PC-9 (cell line): ENCODE results near the gene MAOA. TPM values are rescaled to one million over a fixed set of nuclear protein-coding genes. Genes with fewer than 3 reads are reported as not detected.

Experiments
- BruUV-seq: library from RNA; stranded (reverse); fragments of 400-500 nt; replicated peaks from 2 replicates; lab custom pipeline; 2021; lab: Mats Ljungman, UMichigan
- CTCF ChIA-PET: fragments of 300-600 bp; sonication (Branson Sonifier 250); formaldehyde crosslinking; loops from one replicate; lab custom pipeline; 2022; ENCODE audit warnings: antibody characterized with exemption; lab: Charles Lee
- POLR2A ChIA-PET: fragments of 300-600 bp; sonication (Branson Sonifier 250); formaldehyde crosslinking; loops from one replicate; lab custom pipeline; 2022; ENCODE audit warnings: antibody characterized with exemption; ENCODE audit not compliant: unreplicated experiment; lab: Charles Lee
- DNase-seq, 2 experiments: peaks; one replicate each; pipeline versions ENCODE4 v3.0.0 to v3.0.0-alpha.2; 2015 to 2022; ENCODE audit warnings: mixed read lengths in 1 of 2
- H2AFZ ChIP-seq: fragments of 200-600 bp; sonication (generic); 2 replicates; pipeline ENCODE4 v1.8.1; 2017; ENCODE audit warnings: antibody characterized with exemption
- H3F3A ChIP-seq: fragments of 200-600 bp; sonication (generic); 2 replicates; pipeline ENCODE4 v1.8.1; 2017; ENCODE audit warnings: antibody characterized with exemption, mild to moderate bottlenecking, low read depth; ENCODE audit not compliant: insufficient read depth
- H3K27ac ChIP-seq: fragments of 200-600 bp; sonication (generic); 2 replicates; pipeline ENCODE4 v1.6.1; 2016; ENCODE audit warnings: mixed run types
- H3K27me3 ChIP-seq: fragments of 200-600 bp; sonication (generic); 2 replicates; pipeline ENCODE4 v1.6.1; 2016; ENCODE audit warnings: low read depth, mixed run types; ENCODE audit not compliant: insufficient read depth
- H3K36me3 ChIP-seq: fragments of 200-600 bp; sonication (generic); 2 replicates; pipeline ENCODE4 v1.6.1; 2016; ENCODE audit warnings: low read depth, mixed run types
- H3K4me1 ChIP-seq: fragments of 200-600 bp; sonication (generic); replicated peaks from 2 replicates; pipeline ENCODE4 v1.6.1; 2016; ENCODE audit warnings: mixed run types; ENCODE audit not compliant: insufficient read depth
- H3K4me2 ChIP-seq: fragments of 200-600 bp; sonication (generic); 2 replicates; pipeline ENCODE4 v1.6.1; 2017; ENCODE audit warnings: mixed run types
- H3K4me3 ChIP-seq: fragments of 200-600 bp; sonication (generic); 2 replicates; pipeline ENCODE4 v1.6.1; 2016; ENCODE audit warnings: mixed run types
- H3K79me2 ChIP-seq: fragments of 200-600 bp; sonication (generic); 2 replicates; pipeline ENCODE4 v1.6.1; 2017; ENCODE audit warnings: low read depth, mixed run types
- H3K9me2 ChIP-seq: fragments of 200-600 bp; sonication (generic); 2 replicates; pipeline ENCODE4 v1.8.1; 2017; ENCODE audit warnings: mild to moderate bottlenecking; ENCODE audit not compliant: insufficient read depth
- H3K9me3 ChIP-seq: fragments of 200-600 bp; sonication (generic); 2 replicates; pipeline ENCODE4 v1.8.1; 2016; ENCODE audit warnings: low read depth; ENCODE audit not compliant: insufficient read depth
- H4K20me1 ChIP-seq: fragments of 200-600 bp; sonication (generic); 2 replicates; pipeline ENCODE4 v1.8.1; 2017; ENCODE audit not compliant: insufficient read depth
- EZH2 ChIP-seq: fragments of 200-600 bp; sonication (generic); IDR thresholded peaks from 2 replicates; pipeline ENCODE4 v1.8.0; 2017; ENCODE audit warnings: antibody characterized with exemption, low read depth
- intact Hi-C: fragments of 100-400 bp; cut with micrococcal nuclease; formaldehyde crosslinking; loops from one replicate; pipeline ENCODE4 v1.10.0; 2022; ENCODE audit not compliant: unreplicated experiment
- total RNA-seq: library from RNA; stranded (reverse); gene quantifications from 2 replicates; pipeline ENCODE4 v1.2.3, GENCODE V29; 2021
- TF ChIP-seq, protein P1 (sequence below): fragments of 200-600 bp; sonication (generic); conservative IDR thresholded peaks from 2 replicates; pipeline ENCODE4 v1.6.1; 2017; ENCODE audit warnings: mixed run types, antibody characterized with exemption, mild to moderate bottlenecking, moderate library complexity

Gene MAOA
- total RNA-seq, 1 experiment from 2014 or later: 5.0 TPM

DNA sequence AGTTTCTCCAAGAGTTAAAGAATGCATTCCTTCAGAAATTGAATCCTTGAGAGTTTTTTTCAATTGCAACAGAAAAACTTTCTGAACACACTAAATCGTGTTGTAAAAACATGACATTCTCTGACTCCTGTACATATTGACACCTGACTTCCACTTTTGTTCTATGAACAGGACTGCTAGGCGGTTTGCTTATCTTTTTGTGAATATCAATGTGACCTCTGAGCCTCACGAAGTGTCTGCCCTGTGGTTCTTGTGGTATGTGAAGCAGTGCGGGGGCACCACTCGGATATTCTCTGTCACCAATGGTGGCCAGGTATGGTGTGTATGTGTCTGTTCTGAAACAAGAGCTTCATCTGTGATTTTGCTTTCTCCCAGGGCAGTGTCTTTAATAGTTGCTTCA, 71.9 kb downstream of the MAOA start:
- H3K4me2 ChIP-seq: no peak overlapping the region
- H3K79me2 ChIP-seq: no peaks in the 10 kb centered on the region
- H3K27me3 ChIP-seq: no peaks in the 10 kb centered on the region
- no peaks in the 10 kb centered on the region for H3K9me3 ChIP-seq
- H3F3A ChIP-seq: no peaks in the 10 kb centered on the region
- DNase-seq: no peak
- H3K27ac ChIP-seq: no peak overlapping the region
- intact Hi-C loops: no loop called here
- H3K9me2 ChIP-seq: no peaks in the 10 kb centered on the region
- no peak overlapping the region for H3K4me3 ChIP-seq
- H3K36me3 ChIP-seq: no peaks in the 10 kb centered on the region
- ChIA-PET CTCF (no interaction called here), POLR2A (no interaction called here)
- H4K20me1 ChIP-seq: no peaks in the 10 kb centered on the region
- no peaks in the 10 kb centered on the region for H3K4me1 ChIP-seq
- no peak for TF ChIP-seq EZH2
- TF ChIP-seq, protein P1, sequence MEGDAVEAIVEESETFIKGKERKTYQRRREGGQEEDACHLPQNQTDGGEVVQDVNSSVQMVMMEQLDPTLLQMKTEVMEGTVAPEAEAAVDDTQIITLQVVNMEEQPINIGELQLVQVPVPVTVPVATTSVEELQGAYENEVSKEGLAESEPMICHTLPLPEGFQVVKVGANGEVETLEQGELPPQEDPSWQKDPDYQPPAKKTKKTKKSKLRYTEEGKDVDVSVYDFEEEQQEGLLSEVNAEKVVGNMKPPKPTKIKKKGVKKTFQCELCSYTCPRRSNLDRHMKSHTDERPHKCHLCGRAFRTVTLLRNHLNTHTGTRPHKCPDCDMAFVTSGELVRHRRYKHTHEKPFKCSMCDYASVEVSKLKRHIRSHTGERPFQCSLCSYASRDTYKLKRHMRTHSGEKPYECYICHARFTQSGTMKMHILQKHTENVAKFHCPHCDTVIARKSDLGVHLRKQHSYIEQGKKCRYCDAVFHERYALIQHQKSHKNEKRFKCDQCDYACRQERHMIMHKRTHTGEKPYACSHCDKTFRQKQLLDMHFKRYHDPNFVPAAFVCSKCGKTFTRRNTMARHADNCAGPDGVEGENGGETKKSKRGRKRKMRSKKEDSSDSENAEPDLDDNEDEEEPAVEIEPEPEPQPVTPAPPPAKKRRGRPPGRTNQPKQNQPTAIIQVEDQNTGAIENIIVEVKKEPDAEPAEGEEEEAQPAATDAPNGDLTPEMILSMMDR: no peak
- no peak overlapping the region for H2AFZ ChIP-seq
- BruUV-seq: no TSS peak

DNA sequence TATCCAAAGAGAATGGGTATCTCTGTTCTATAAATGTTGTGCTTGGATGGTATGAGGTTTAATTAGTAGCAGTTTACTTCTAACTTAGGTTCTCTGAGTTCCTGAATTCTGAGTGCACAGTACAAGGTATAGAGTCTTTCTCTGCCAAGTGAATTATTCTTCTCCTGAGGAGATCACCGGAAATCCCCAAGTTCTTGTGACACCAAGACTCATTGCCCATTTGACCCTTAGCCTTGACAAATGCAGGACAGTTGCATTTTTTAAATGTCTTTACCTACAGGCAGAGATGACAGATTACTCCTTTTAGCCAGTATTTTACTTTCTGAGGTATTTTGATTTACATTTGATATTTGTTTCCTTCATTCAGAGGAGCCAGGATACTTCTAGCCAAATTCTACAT, 72.9 kb downstream of the MAOA start:
- Histone ChIP-seq H3K27ac (no peak overlapping the region), H3K9me2 (no peaks in the 10 kb centered on the region), H3F3A (no peaks in the 10 kb centered on the region), H2AFZ (no peak overlapping the region), H4K20me1 (no peaks in the 10 kb centered on the region), H3K36me3 (no peaks in the 10 kb centered on the region), H3K4me3 (no peak overlapping the region), H3K4me2 (no peak overlapping the region), H3K9me3 (no peaks in the 10 kb centered on the region), H3K27me3 (no peaks in the 10 kb centered on the region), H3K79me2 (no peaks in the 10 kb centered on the region), H3K4me1 (no peaks in the 10 kb centered on the region)
- POLR2A ChIA-PET: no interaction called here
- intact Hi-C loops: no loop called here
- TF ChIP-seq EZH2: no peak
- TF ChIP-seq, protein P1: no peak
- DNase-seq: no peak
- BruUV-seq: no TSS peak
- CTCF ChIA-PET: no interaction called here

DNA sequence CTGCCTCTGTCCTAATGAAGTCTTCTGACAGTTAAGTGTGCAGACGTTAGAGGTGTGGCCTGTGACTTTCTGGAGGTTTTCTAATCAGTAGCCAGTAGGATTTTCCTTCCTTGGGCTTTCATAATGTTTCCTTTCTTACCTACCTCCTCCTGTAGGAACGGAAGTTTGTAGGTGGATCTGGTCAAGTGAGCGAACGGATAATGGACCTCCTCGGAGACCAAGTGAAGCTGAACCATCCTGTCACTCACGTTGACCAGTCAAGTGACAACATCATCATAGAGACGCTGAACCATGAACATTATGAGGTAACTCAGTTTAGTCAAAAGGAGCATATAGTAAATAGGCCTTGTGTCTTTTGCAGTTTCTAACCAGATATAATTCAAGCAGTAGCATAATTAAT, 75.0 kb downstream of the MAOA start:
- H3K9me2 ChIP-seq: no peaks in the 10 kb centered on the region
- H3K27me3 ChIP-seq: no peaks in the 10 kb centered on the region
- no peaks in the 10 kb centered on the region for H4K20me1 ChIP-seq
- intact Hi-C loops: no loop called here
- H3K9me3 ChIP-seq: no peaks in the 10 kb centered on the region
- no peaks in the 10 kb centered on the region for H3K4me1 ChIP-seq
- H3K36me3 ChIP-seq: no peaks in the 10 kb centered on the region
- no peak overlapping the region for H3K4me3 ChIP-seq
- ChIA-PET POLR2A (no interaction called here), CTCF (no interaction called here)
- no TSS peak for BruUV-seq
- DNase-seq: no peak
- H3K79me2 ChIP-seq: no peaks in the 10 kb centered on the region
- no peak overlapping the region for H3K27ac ChIP-seq
- H3K4me2 ChIP-seq: no peak overlapping the region
- TF ChIP-seq, protein P1: no peak
- TF ChIP-seq EZH2: no peak
- no peak overlapping the region for H2AFZ ChIP-seq
- H3F3A ChIP-seq: no peaks in the 10 kb centered on the region
